Measurements from ENCODE around the gene EGFL8. TPM values are rescaled to one million over a fixed set of nuclear protein-coding genes. Genes with fewer than 3 reads are reported as not detected.

EGFL8 gene
- total RNA-seq, 4 donors from 2014 or later, result 8.9 to 28.1 (median 16.2) TPM

GRCh38 chr6:32173051-32173727, 8.8 kb downstream of the EGFL8 start:
- TF ChIP-seq CTCF (IDR thresholded peaks at IDR 0.05) (no peak), POLR2A (IDR thresholded peaks at IDR 0.05) (no peak)

GRCh38 chr6:32174416-32174815, 10.0 kb downstream of the EGFL8 start:
- H3K4me1 ChIP-seq, result peaks cover 0 to 28% (median 13%) of the 10 kb centered on the region in 4 donors
- H3K36me3 ChIP-seq, result peaks cover 0 to 18% (median 0%) of the 10 kb centered on the region in 3 donors
- no peak overlapping the region for H3K4me3 ChIP-seq
- no peak for DNase-seq
- no peaks in the 10 kb centered on the region for H3K27me3 ChIP-seq
- H3K9me3 ChIP-seq, result no peaks in the 10 kb centered on the region
- H3K27ac ChIP-seq, result no peak overlapping the region
- no peak for TF ChIP-seq POLR2A (IDR thresholded peaks at IDR 0.05)
- no peak for TF ChIP-seq CTCF (IDR thresholded peaks at IDR 0.05)

More at GRCh38 chr6:32173051-32173727, 8.8 kb downstream of the EGFL8 start:
- Histone ChIP-seq H3K9me3 (no peaks in the 10 kb centered on the region), H3K36me3 (peaks cover 0 to 25% (median 0%) of the 10 kb centered on the region in 3 donors), H3K4me1 (peaks cover 0 to 22% (median 7%) of the 10 kb centered on the region in 4 donors), H3K27me3 (no peaks in the 10 kb centered on the region), H3K27ac (no peak overlapping the region), H3K4me3 (no peak overlapping the region)
- no peak for DNase-seq

- Histone ChIP-seq H3K9me3 (no peaks in the 10 kb centered on the region), H3K4me3 (peak overlapping the region; percentile 50 to 95 (median 76)), H3K27ac (peak overlapping the region; percentile 88 to 98 (median 94)), H3K27me3 (no peaks in the 10 kb centered on the region), H3K36me3 (peaks cover 0 to 17% (median 0%) of the 10 kb centered on the region in 3 donors), H3K4me1 (peaks cover 0 to 36% (median 13%) of the 10 kb centered on the region in 4 donors)
- no peak for DNase-seq
- TF ChIP-seq CTCF (IDR thresholded peaks at IDR 0.05) (no peak), POLR2A (IDR thresholded peaks at IDR 0.05) (no peak)
These were observed 10.9 kb downstream of the EGFL8 start for GRCh38 chr6:32175322-32175710.

GRCh38 chr6:32175711-32176475, 11.5 kb downstream of the EGFL8 start, which contains the start of gene AGPAT1:
TSS of gene AGPAT1 (minus strand) at chr6:32176084. CDS start at chr6:32171496, 4,588 bp downstream.
- H3K27me3 ChIP-seq, result no peaks in the 10 kb centered on the region
- DNase-seq, result peak; percentile 93 to 99 (median 97)
- no peaks in the 10 kb centered on the region for H3K9me3 ChIP-seq
- peaks cover 0 to 37% (median 13%) of the 10 kb centered on the region in 4 donors for H3K4me1 ChIP-seq
- peak within 1 kb of the TSS; percentile 50 to 95 (median 76) for H3K4me3 ChIP-seq
- H3K36me3 ChIP-seq, result peaks cover 0 to 17% (median 0%) of the 10 kb centered on the region in 3 donors
- peak; percentile 26 to 71 for TF ChIP-seq POLR2A (IDR thresholded peaks at IDR 0.05)
- no peak for TF ChIP-seq CTCF (IDR thresholded peaks at IDR 0.05)
- H3K27ac ChIP-seq, result peak within 1 kb of the TSS; percentile 88 to 98 (median 94)

- no peak for DNase-seq
- TF ChIP-seq CTCF (IDR thresholded peaks at IDR 0.05) (no peak), POLR2A (IDR thresholded peaks at IDR 0.05) (no peak)
- peak overlapping the region; percentile 88 to 98 (median 94) for H3K27ac ChIP-seq
- H3K4me3 ChIP-seq, result peak overlapping the region; percentile 50 to 95 (median 76)
- peaks cover 0 to 45% (median 13%) of the 10 kb centered on the region in 4 donors for H3K4me1 ChIP-seq
- no peaks in the 10 kb centered on the region for H3K27me3 ChIP-seq
- no peaks in the 10 kb centered on the region for H3K9me3 ChIP-seq
- peaks cover 0 to 21% (median 0%) of the 10 kb centered on the region in 3 donors for H3K36me3 ChIP-seq
These were observed 12.2 kb downstream of the EGFL8 start for GRCh38 chr6:32176476-32177182.

Measured in Peyer's patch (tissue), 4 donors.